HG02943 (cell line): ENCODE data around the gene HOXC4.

Experiments used
- ATAC-seq: cut with Tn5 transposase; IDR thresholded peaks from one replicate; pipeline ENCODE4 v1.9.1; 2021; ENCODE audit warnings: mild to moderate bottlenecking, low read depth, moderate library complexity; ENCODE audit not compliant: unreplicated experiment

HOXC4 gene

GRCh38 chr12:54027442-54027786 is 26.2 kb upstream of the HOXC4 start:
- ATAC-seq, result no peak

GRCh38 chr12:54028314-54029201 is 25.1 kb upstream of the HOXC4 start, which contains the start of gene HOXC6:
Gene HOXC6 (plus strand): TSS chr12:54028440. CDS start chr12:54028522, 82 bp downstream.
- ATAC-seq, result no peak

- no peak for ATAC-seq
Measured at GRCh38 chr12:54029529-54030441, 23.9 kb upstream of the HOXC4 start.

GRCh38 chr12:54030442-54030801 is 23.2 kb upstream of the HOXC4 start:
- ATAC-seq, result no peak

GRCh38 chr12:54030889-54031471 is 22.7 kb upstream of the HOXC4 start:
- ATAC-seq, result no peak

- ATAC-seq, result no peak
Measured at GRCh38 chr12:54031480-54031879, 22.2 kb upstream of the HOXC4 start.

GRCh38 chr12:54032086-54032619 is 21.5 kb upstream of the HOXC4 start:
- ATAC-seq, result no peak

- ATAC-seq, result no peak
Measured at GRCh38 chr12:54032627-54033100, 21.0 kb upstream of the HOXC4 start, which contains the start of gene HOXC5. Gene HOXC5 (plus strand): TSS chr12:54033050. CDS start chr12:54033123, 73 bp downstream.

- no peak for ATAC-seq
Measured at GRCh38 chr12:54033106-54033979, 20.3 kb upstream of the HOXC4 start.

GRCh38 chr12:54033980-54034784 is 19.5 kb upstream of the HOXC4 start:
- ATAC-seq, result no peak

GRCh38 chr12:54034785-54035310 is 18.8 kb upstream of the HOXC4 start:
- ATAC-seq, result no peak

- no peak for ATAC-seq
Measured at GRCh38 chr12:54035568-54036264, 17.9 kb upstream of the HOXC4 start.

- no peak for ATAC-seq
Measured at GRCh38 chr12:54036620-54037359, 16.8 kb upstream of the HOXC4 start.

- no peak for ATAC-seq
Measured at GRCh38 chr12:54037360-54038283, 16.0 kb upstream of the HOXC4 start.

- no peak for ATAC-seq
Measured at GRCh38 chr12:54038284-54038870, 15.3 kb upstream of the HOXC4 start.
